NCI-H345 treated with DMSO at 0.1 percent for 48 hours (cell line): Measurements from ENCODE around the gene CEP104.

ENCODE experiments used
- DNase-seq: peaks from one replicate; lab custom pipeline; 2025; ENCODE audit not compliant: unreplicated experiment; lab: John Stamatoyannopoulos, UW

Gene CEP104

GRCh38 chr1:3894626-3895278, 37.7 kb upstream of the CEP104 start:
- DNase-seq: no peak

DNA sequence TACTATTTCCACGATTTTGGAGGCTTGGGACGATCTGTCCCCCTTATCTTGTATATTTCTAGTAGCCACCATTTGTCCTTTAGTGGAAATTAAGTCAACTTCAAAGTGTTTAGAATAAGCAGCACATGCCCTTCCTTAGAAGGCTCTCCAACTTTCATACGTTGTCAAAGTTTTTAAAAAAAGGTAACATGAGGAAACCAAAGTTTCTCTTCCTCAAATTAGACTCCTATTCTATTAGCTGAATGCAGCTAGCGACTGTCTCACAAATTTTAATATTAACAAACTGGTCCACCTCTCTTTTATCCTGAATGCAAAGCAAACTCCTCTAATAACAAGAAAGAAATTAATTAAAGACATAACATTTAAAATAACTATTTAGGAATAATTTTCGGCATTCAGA, 36.2 kb upstream of the CEP104 start:
- DNase-seq: no peak

GRCh38 chr1:3892748-3893147, 35.7 kb upstream of the CEP104 start:
- no peak for DNase-seq

- no peak for DNase-seq
Measured at GRCh38 chr1:3891329-3891865, 34.4 kb upstream of the CEP104 start.

DNA sequence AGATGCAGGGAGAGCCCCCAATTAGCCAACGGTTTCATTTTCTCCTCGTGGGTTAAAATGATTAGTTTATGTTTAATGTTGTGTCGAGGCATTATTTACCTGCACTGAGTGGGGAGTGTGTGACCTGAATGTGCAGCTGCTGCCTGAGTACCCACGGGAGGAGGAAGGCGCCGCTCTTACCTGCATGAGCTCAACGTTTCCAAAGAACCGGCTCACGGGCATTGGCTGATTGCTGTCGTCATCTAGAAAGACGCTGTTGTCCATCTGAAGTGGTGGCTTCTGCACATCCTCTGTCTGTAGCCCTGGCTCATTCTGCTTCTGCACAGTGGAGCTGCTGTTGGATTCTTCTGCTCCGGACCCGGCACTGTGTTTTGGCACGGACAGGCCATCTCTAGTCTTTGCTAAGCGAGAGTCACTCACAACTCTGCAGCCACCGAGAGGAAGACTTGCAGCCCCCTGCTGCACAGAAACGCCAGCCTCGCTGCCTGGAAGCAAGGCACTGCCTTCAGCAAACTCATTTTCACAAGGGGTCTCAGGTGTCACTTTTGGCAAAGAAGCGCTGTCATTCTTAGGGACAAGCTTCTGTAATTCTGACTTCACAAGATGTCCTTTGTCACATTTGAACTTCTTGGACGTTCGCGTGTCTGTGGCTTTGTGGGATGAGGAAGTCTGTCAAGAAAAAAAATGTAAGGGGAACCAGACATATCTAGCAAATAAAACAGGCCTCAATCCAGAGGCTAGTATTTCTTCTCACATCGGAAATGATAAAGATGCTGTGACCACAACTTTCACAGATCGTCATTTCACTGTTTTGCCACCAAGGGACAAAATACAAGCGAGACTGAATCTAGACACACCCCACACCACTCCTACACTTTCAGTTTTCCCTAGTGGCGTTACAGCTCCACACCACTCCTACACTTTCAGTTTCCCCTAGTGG, 33.6 kb upstream of the CEP104 start:
- no peak for DNase-seq

DNA sequence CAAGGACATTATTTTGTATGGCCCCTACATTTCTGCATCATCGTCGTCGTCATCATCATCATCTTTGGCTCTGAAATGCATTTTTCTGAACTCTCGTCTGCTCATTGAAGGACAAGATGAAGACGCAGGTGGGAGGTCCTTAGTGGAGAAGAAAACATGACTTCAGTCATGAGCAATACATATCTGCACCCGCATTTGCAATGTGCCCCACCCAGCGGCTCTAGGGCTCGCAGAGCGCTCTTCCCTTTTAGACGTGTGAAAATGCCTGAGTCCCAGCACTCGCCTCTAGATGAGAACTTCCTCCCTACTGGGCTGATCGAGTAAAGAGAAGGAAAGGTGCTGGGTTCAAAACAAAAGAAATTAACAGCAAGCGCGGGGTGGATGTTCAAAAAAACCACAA, 32.9 kb upstream of the CEP104 start:
- no peak for DNase-seq

DNA sequence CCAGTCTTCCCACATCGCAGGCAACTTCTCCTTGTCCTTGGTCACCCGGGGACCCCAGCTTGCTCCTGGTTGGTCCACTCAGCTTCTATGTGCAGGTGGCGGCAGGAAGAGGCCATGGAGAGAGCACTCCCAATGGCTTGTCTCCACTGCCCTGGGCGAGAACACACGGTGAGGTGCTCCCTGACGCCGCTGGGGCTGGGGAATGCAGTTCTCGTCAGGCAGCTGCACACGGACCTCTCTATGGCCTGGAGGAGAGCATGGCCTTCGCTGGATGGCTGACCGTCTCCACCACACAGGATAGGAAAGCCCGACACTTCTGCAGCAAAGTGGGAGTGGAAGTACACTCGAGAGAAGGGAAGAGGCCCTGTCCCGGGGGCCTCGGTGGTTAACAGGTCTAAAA, 31.3 kb upstream of the CEP104 start:
- DNase-seq: no peak

- no peak for DNase-seq
Measured at GRCh38 chr1:3886691-3887090, 29.7 kb upstream of the CEP104 start.

GRCh38 chr1:3886106-3886670, 29.2 kb upstream of the CEP104 start:
- DNase-seq: no peak

DNA sequence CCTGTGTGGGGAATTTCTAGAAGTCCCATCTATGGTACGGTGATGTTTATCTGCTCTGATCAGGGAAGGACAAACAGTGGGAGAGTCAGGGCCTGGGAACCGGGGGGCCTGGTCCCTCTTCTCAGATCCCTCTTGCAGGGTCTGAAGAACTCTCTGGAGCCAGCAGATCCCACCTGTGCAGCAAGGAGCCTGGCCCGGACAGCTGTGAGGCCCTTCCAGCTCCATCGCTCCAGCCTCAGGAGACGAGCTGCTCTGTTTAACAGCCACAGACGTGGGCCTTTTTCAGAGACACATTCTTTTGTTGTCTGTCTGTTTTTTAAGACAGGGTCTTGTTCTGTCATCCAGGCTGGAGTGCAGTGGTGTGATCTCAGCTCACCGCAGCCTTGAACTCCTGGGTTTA, 28.6 kb upstream of the CEP104 start:
- no peak for DNase-seq

GRCh38 chr1:3884966-3885365, 28.0 kb upstream of the CEP104 start:
- DNase-seq: no peak

DNA sequence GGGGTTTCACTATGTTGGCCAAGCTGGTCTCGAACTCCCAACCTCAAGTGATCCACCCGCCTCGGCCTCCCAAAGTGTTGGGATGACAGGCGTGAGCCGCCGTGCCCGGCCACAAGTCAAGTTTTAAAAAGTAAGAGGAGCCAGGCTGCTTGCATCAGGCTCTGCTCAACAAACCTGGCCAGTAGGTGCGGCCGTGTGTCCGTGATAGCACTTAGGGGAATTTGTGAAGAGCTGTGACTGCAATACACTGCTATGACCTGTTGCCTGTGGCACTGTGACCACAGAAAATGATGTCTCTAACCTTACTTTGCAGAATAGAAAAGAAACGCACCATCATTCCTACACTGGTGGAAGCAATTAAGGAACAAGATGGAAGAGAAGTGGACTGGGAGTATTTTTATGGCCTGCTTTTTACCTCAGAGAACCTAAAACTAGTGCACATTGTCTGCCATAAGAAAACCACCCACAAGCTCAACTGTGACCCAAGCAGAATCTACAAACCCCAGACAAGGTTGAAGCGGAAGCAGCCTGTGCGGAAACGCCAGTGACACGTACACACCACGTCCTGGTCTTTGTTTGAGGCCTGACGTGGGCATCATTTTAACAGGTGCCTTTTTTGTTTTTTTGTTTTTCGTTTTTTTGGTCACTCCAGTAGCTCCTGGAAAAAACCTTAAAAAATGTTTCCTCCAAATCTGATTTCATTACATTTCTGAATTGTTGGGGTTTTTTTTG, 26.3 kb upstream of the CEP104 start:
- DNase-seq: no peak

DNA sequence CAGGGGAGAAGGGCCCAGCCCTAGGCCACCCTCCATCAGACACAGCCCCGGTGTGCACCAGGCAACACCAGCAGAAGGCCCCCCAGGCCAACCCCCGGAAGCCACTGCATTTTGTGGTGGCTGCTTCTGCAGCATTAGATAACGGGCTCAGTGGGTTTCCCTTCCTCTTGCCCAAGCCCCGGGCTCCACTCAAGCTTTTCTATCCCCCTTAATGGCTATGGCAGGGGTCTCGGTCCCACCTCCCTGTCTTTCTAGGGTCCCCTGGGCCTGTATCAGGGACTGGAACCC, 24.1 kb upstream of the CEP104 start:
- no peak for DNase-seq

GRCh38 chr1:3880429-3881192, 23.6 kb upstream of the CEP104 start:
- DNase-seq: no peak

GRCh38 chr1:3879787-3880428, 22.9 kb upstream of the CEP104 start:
- DNase-seq: no peak

DNA sequence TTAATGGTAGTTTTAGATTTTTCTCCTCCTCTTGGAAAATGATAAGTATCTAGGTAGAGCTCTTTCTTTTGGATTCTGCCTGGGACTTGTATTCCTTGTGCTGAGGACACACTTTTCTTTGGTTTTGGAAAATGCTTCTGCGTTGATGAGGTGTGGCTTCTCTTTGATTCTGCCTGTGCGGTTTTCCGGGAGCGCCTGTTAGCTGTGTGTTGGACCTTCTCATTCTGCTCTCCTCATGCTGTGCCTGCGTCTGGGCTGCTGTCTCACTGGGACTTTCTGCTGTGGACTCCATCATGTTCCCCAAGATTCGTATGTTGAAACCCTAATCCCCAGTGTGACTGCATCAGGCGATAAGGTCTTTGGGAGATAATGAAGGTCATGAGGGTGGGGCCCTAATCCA, 22.1 kb upstream of the CEP104 start:
- no peak for DNase-seq

DNA sequence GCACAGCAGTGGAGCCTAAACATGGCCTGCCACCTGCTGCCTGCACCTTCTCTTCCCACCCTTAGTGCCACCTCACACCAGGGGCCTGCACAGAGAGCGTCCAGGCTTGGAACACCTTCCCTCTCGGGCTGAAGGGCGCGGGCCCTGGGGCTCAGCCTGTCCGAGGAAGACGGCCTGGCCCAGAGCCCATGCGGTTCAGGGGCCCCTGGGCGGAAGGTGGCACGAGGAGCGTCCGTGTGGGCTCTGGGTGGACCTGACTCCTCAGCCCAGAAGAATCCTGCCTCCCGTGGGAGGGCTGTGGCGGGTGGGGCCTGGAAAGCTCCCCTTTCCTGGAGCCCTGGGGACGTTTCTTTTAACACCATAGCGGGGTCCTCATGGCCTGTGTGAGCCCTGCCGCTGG, 19.7 kb upstream of the CEP104 start:
- DNase-seq: no peak

- DNase-seq: no peak
Measured at GRCh38 chr1:3874736-3875135, 17.7 kb upstream of the CEP104 start.

GRCh38 chr1:3872546-3872945, 15.5 kb upstream of the CEP104 start:
- no peak for DNase-seq

DNA sequence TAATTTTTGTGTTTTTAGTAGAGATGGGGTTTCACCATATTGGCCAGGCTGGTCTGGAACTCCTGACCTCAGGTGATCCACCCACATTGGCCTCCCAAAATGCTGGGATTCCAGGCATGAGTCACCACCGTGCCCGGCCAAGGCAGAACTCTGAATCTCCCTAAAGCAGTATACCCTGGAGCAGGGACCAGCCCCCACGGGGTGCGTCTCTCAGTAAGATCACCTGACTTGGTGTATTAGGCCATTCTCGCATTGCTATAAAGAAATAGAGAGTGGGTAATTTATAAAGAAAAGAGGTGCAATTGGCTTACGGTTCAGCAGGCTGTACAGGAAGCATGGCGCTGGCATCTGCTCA, 14.4 kb upstream of the CEP104 start:
- no peak for DNase-seq
